ENCODE data around the gene TDRD1. TPM values are rescaled to one million over a fixed set of nuclear protein-coding genes. Genes with fewer than 3 reads are reported as not detected.

The TDRD1 gene
- total RNA-seq, 1 experiment from 2014 or later: not detected

DNA sequence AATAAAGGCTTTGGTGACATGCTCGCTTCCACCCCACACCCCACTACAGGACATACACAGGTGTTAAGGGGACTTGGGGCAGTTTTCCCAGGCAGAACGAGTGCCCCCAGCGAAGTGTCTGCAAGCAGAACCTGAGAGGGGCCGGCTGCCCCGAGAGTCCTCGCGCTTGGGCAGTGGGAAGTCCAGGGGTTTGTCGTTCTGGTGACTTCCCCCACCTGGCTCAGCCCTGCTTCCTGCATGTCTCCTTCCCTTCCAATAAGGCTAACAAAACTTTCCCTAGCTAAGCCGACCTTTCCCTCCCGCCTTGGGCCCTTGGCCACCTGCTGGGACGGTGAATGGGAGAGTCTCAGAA is 60.8 kb downstream of the TDRD1 start:
- CTCF ChIA-PET: no interaction called here

More for the DNA sequence above, 60.8 kb downstream of the TDRD1 start:
- no peak overlapping the region for H3K27ac ChIP-seq (ENCODE audit: low read depth, low read length)
- no peak for DNase-seq (ENCODE audit: low read depth, low spot score)
- H4K20me1 ChIP-seq (ENCODE audit: insufficient read depth): no peaks in the 10 kb centered on the region
- H3K4me1 ChIP-seq (ENCODE audit: control insufficient read depth in 1 of 2, insufficient read depth in 2 of 2, low read length in 2 of 2): no peaks in the 10 kb centered on the region
- H3K9ac ChIP-seq (ENCODE audit: low read length): no peak overlapping the region
- no TSS peak for BruUV-seq (replicated peaks)
- no peak overlapping the region for H3K4me2 ChIP-seq (ENCODE audit: low read length)
- RAD21 ChIA-PET (ENCODE audit: low non-redundant PET in 1 of 2, low total read pairs in 2 of 2, uncharacterized antibody in 2 of 2, unreplicated experiment in 2 of 2): no interaction called here
- no peak overlapping the region for H2AFZ ChIP-seq (ENCODE audit: low read depth, low read length, poor library complexity, severe bottlenecking)
- intact Hi-C loops (cut with micrococcal nuclease): no loop called here
- H3K36me3 ChIP-seq (ENCODE audit: control insufficient read depth in 1 of 2, insufficient read depth in 2 of 2, low read length in 2 of 2): no peaks in the 10 kb centered on the region
- ATAC-seq: no peak
- H3K79me2 ChIP-seq (ENCODE audit: insufficient read depth, low read length): no peaks in the 10 kb centered on the region
- H3K27me3 ChIP-seq (ENCODE audit: insufficient read depth, low read length): peaks cover 64% of the 10 kb centered on the region
- TF ChIP-seq EZH2phosphoT487 (IDR thresholded peaks at IDR 0.05; ENCODE audit: borderline replicate concordance) (no peak), SIN3A (IDR thresholded peaks at IDR 0.05; ENCODE audit: low read depth) (no peak), EZH2 (IDR thresholded peaks at IDR 0.05) (no peak), CBX3 (IDR thresholded peaks at IDR 0.05; ENCODE audit: low read depth) (no peak), ELF1 (IDR thresholded peaks at IDR 0.05; ENCODE audit: borderline replicate concordance, low read depth) (no peak), RAD21 (IDR thresholded peaks at IDR 0.05; ENCODE audit: low read depth) (no peak), POLR2AphosphoS5 (IDR thresholded peaks at IDR 0.05; ENCODE audit: low read depth, low read length) (no peak), POLR2A (IDR thresholded peaks at IDR 0.05; ENCODE audit: borderline replicate concordance, extremely low read depth, insufficient read depth, insufficient read length) (no peak), SP1 (IDR thresholded peaks at IDR 0.05; ENCODE audit: low read depth) (no peak), MAX (IDR thresholded peaks at IDR 0.05) (no peak), CEBPB (IDR thresholded peaks at IDR 0.05; ENCODE audit: low read depth) (no peak), TCF7L2 (IDR thresholded peaks at IDR 0.05; ENCODE audit: borderline replicate concordance, extremely low read depth, insufficient read depth, insufficient read length) (no peak)
- TF ChIP-seq, protein P1, sequence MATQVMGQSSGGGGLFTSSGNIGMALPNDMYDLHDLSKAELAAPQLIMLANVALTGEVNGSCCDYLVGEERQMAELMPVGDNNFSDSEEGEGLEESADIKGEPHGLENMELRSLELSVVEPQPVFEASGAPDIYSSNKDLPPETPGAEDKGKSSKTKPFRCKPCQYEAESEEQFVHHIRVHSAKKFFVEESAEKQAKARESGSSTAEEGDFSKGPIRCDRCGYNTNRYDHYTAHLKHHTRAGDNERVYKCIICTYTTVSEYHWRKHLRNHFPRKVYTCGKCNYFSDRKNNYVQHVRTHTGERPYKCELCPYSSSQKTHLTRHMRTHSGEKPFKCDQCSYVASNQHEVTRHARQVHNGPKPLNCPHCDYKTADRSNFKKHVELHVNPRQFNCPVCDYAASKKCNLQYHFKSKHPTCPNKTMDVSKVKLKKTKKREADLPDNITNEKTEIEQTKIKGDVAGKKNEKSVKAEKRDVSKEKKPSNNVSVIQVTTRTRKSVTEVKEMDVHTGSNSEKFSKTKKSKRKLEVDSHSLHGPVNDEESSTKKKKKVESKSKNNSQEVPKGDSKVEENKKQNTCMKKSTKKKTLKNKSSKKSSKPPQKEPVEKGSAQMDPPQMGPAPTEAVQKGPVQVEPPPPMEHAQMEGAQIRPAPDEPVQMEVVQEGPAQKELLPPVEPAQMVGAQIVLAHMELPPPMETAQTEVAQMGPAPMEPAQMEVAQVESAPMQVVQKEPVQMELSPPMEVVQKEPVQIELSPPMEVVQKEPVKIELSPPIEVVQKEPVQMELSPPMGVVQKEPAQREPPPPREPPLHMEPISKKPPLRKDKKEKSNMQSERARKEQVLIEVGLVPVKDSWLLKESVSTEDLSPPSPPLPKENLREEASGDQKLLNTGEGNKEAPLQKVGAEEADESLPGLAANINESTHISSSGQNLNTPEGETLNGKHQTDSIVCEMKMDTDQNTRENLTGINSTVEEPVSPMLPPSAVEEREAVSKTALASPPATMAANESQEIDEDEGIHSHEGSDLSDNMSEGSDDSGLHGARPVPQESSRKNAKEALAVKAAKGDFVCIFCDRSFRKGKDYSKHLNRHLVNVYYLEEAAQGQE (IDR thresholded peaks at IDR 0.05; ENCODE audit: low read depth): no peak
- TF ChIP-seq, protein P2, sequence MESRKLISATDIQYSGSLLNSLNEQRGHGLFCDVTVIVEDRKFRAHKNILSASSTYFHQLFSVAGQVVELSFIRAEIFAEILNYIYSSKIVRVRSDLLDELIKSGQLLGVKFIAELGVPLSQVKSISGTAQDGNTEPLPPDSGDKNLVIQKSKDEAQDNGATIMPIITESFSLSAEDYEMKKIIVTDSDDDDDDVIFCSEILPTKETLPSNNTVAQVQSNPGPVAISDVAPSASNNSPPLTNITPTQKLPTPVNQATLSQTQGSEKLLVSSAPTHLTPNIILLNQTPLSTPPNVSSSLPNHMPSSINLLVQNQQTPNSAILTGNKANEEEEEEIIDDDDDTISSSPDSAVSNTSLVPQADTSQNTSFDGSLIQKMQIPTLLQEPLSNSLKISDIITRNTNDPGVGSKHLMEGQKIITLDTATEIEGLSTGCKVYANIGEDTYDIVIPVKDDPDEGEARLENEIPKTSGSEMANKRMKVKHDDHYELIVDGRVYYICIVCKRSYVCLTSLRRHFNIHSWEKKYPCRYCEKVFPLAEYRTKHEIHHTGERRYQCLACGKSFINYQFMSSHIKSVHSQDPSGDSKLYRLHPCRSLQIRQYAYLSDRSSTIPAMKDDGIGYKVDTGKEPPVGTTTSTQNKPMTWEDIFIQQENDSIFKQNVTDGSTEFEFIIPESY (IDR thresholded peaks at IDR 0.05; ENCODE audit: extremely low read depth, insufficient replicate concordance, low read length): no peak
- no peaks in the 10 kb centered on the region for H3K9me2 ChIP-seq (ENCODE audit: insufficient read depth)
- no peaks in the 10 kb centered on the region for H3K9me3 ChIP-seq (ENCODE audit: control insufficient read depth in 1 of 2, insufficient read depth in 1 of 2, low read depth in 1 of 2, low read length in 2 of 2)
- H3K4me3 ChIP-seq (replicated peaks in 1 of 2; ENCODE audit: low read depth in 1 of 2, low read length in 2 of 2): no peak overlapping the region
- POLR2A ChIA-PET: no interaction called here

Data from HCT116 (cell line).